A549 (cell line): ENCODE results near the gene MYO10. TPM values are rescaled to one million over a fixed set of nuclear protein-coding genes. Genes with fewer than 3 reads are reported as not detected.

Source experiments
- ATAC-seq, 2 experiments: fragments of 200-7000 bp in 1 of 2; fragments of >200 bp in 1 of 2; cut with Nextera tagmentation in 1 of 2; cut with Tn5 transposase in 1 of 2; 3 replicates each; pipeline versions ENCODE4 v1.8.0 to v1.9.1; 2018 to 2020; ENCODE audit warnings: mild to moderate bottlenecking in 1 of 2, moderate library complexity in 1 of 2
- CTCF ChIA-PET: fragments of 300-600 bp; sonication (Branson Sonifier 250); formaldehyde crosslinking; extraction: SDS; loops from one replicate; lab custom pipeline; 2021; ENCODE audit warnings: antibody characterized with exemption, inconsistent platforms; lab: Yijun Ruan, JAX
- POLR2A ChIA-PET: fragments of 350-600 bp; formaldehyde crosslinking; extraction: SDS; loops from one replicate; lab custom pipeline; 2021; ENCODE audit warnings: antibody characterized with exemption, inconsistent platforms; lab: Yijun Ruan, JAX
- DNase-seq, 2 experiments: peaks; one replicate each; pipeline versions ENCODE4 v3.0.0 to v3.0.0-alpha.2; 2011 to 2016; ENCODE audit warnings: low read depth in 1 of 2, low spot score in 1 of 2
- FAIRE-seq: peaks from 2 replicates; lab custom pipeline; 2011; peaks lifted over from hg19 to GRCh38; lab: Jason Lieb, UNC
- H3K27ac ChIP-seq, 2 experiments: fragments of >200 bp; sonication (Bioruptor Twin); formaldehyde crosslinking; 3 replicates each; pipeline ENCODE4 v1.5.1; 2016 to 2017
- H3K4me1 ChIP-seq: fragments of >200 bp; sonication (Bioruptor Twin); formaldehyde crosslinking; 3 replicates; pipeline ENCODE4 v1.6.1; 2016
- H3K4me2 ChIP-seq: fragments of >200 bp; sonication (Bioruptor Twin); formaldehyde crosslinking; 3 replicates; pipeline ENCODE4 v1.6.1; 2016
- H3K4me3 ChIP-seq: fragments of >200 bp; sonication (Bioruptor Twin); formaldehyde crosslinking; 3 replicates; pipeline ENCODE4 v1.5.1; 2016
- H3K9me3 ChIP-seq: fragments of >200 bp; sonication (Bioruptor Twin); formaldehyde crosslinking; 3 replicates; pipeline ENCODE4 v1.6.1; 2016
- ATOH8 ChIP-seq: fragments of 250-450 bp; sonication (Bioruptor Pico); IDR thresholded peaks from 2 replicates; pipeline ENCODE4 v1.5.0; 2020; ENCODE audit warnings: low read depth, mild to moderate bottlenecking, moderate library complexity
- BCL3 ChIP-seq: fragments of >200 bp; sonication (Bioruptor Twin); formaldehyde crosslinking; IDR thresholded peaks from 3 replicates; pipeline ENCODE4 v1.6.1; 2016
- BHLHE40 ChIP-seq: IDR thresholded peaks from 2 replicates; pipeline ENCODE4 v1.6.1; 2012; ENCODE audit warnings: low read depth, low read length, inconsistent platforms
- CBX2 ChIP-seq: fragments of 200-600 bp; sonication (generic); IDR thresholded peaks from 2 replicates; pipeline ENCODE4 v1.6.1; 2016; ENCODE audit warnings: low read depth, mild to moderate bottlenecking, borderline replicate concordance
- CHD2 ChIP-seq: fragments of 150-350 bp; IDR thresholded peaks from 2 replicates; pipeline ENCODE4 v1.6.1; 2014; ENCODE audit warnings: low read length; ENCODE audit not compliant: partially characterized antibody
- EHMT2 ChIP-seq: fragments of 200-600 bp; sonication (generic); IDR thresholded peaks from 2 replicates; pipeline ENCODE4 v1.6.1; 2016; ENCODE audit warnings: antibody characterized with exemption, low read depth, mild to moderate bottlenecking, moderate library complexity
- ELK1 ChIP-seq: fragments of 150-350 bp; IDR thresholded peaks from 2 replicates; pipeline ENCODE4 v1.6.1; 2014; ENCODE audit warnings: low read depth, mild to moderate bottlenecking, low read length
- FOSL2 ChIP-seq, 2 experiments: fragments of 450-650 bp in 1 of 2; fragments of >200 bp in 1 of 2; sonication (Bioruptor Twin) in 1 of 2; formaldehyde crosslinking; IDR thresholded peaks; 2 replicates each; pipeline versions ENCODE4 v1.5.0 to v1.6.1; 2016 to 2020; ENCODE audit warnings: mild to moderate bottlenecking in 1 of 2, moderate library complexity in 1 of 2
- GATA3 ChIP-seq: IDR thresholded peaks from 2 replicates; pipeline ENCODE4 v1.6.1; 2012; ENCODE audit warnings: borderline replicate concordance
- HDAC2 ChIP-seq: fragments of 200-600 bp; sonication (generic); IDR thresholded peaks from 2 replicates; pipeline ENCODE4 v1.6.1; 2016
- HES2 ChIP-seq: fragments of >200 bp; sonication (Bioruptor Twin); formaldehyde crosslinking; IDR thresholded peaks from 2 replicates; pipeline ENCODE4 v1.6.1; 2016
- HOXA7 ChIP-seq: fragments of 250-450 bp; sonication (Bioruptor Pico); IDR thresholded peaks from 2 replicates; pipeline ENCODE4 v1.5.0; 2020; ENCODE audit warnings: mild to moderate bottlenecking, moderate library complexity
- HOXB5 ChIP-seq: fragments of 250-450 bp; sonication (Bioruptor Pico); IDR thresholded peaks from 2 replicates; pipeline ENCODE4 v1.5.0; 2020; ENCODE audit warnings: mild to moderate bottlenecking, moderate library complexity
- JUN ChIP-seq, 2 experiments: fragments of >200 bp; sonication (Bioruptor Twin); formaldehyde crosslinking; IDR thresholded peaks; 2 replicates in 1 of 2; 3 replicates in 1 of 2; pipeline ENCODE4 v1.6.1; 2016 to 2017
- JUNB ChIP-seq: fragments of >200 bp; sonication (Bioruptor Twin); formaldehyde crosslinking; IDR thresholded peaks from 2 replicates; pipeline ENCODE4 v1.6.1; 2016
- MAFK ChIP-seq: fragments of 450-650 bp; IDR thresholded peaks from 2 replicates; pipeline ENCODE4 v1.6.1; 2014; ENCODE audit not compliant: partially characterized antibody
- MYC ChIP-seq: IDR thresholded peaks from 2 replicates; pipeline ENCODE4 v1.6.1; 2012; ENCODE audit warnings: mild to moderate bottlenecking, inconsistent platforms, low read length, improper control_type of control experiment, borderline replicate concordance
- NFE2L2 ChIP-seq: fragments of 150-350 bp; conservative IDR thresholded peaks from 2 replicates; pipeline ENCODE4 v1.6.1; 2014; ENCODE audit warnings: low read length
- POLR2A ChIP-seq: IDR thresholded peaks from 2 replicates; pipeline ENCODE4 v1.6.1; 2012; ENCODE audit warnings: mild to moderate bottlenecking, low read length
- RAD21 ChIP-seq, 2 experiments: fragments of >200 bp in 1 of 2; sonication (Bioruptor Twin) in 1 of 2; formaldehyde crosslinking in 1 of 2; IDR thresholded peaks in 1 of 2; conservative IDR thresholded peaks in 1 of 2; 2 replicates in 1 of 2; 3 replicates in 1 of 2; pipeline ENCODE4 v1.6.1; 2012 to 2018; ENCODE audit warnings: inconsistent platforms in 1 of 2
- RARB ChIP-seq: fragments of 250-450 bp; sonication (Bioruptor Pico); IDR thresholded peaks from 2 replicates; pipeline ENCODE4 v1.8.0; 2021; ENCODE audit warnings: mild to moderate bottlenecking, moderate library complexity
- RCOR1 ChIP-seq: fragments of 150-350 bp; IDR thresholded peaks from 2 replicates; pipeline ENCODE4 v1.6.1; 2014; ENCODE audit warnings: antibody characterized with exemption, low read length, low read depth
- REST ChIP-seq: fragments of 200-600 bp; sonication (generic); IDR thresholded peaks from 2 replicates; pipeline ENCODE4 v1.6.1; 2016; ENCODE audit warnings: antibody characterized with exemption, mild to moderate bottlenecking, moderate library complexity
- RFX5 ChIP-seq: fragments of 450-650 bp; IDR thresholded peaks from 2 replicates; pipeline ENCODE4 v1.7.1; 2014; ENCODE audit warnings: antibody characterized with exemption, mild to moderate bottlenecking, moderate library complexity
- SREBF2 ChIP-seq: fragments of 450-650 bp; IDR thresholded peaks from 2 replicates; pipeline ENCODE4 v1.6.1; 2014; ENCODE audit warnings: mild to moderate bottlenecking, moderate library complexity
- ZFP36 ChIP-seq: fragments of 450-650 bp; IDR thresholded peaks from 2 replicates; pipeline ENCODE4 v1.6.1; 2014; ENCODE audit warnings: borderline replicate concordance; ENCODE audit not compliant: partially characterized antibody
- ZNF302 ChIP-seq: fragments of 250-450 bp; sonication (Bioruptor Pico); IDR thresholded peaks from 2 replicates; pipeline ENCODE4 v1.9.0; 2021; ENCODE audit warnings: inconsistent platforms, mild to moderate bottlenecking, moderate library complexity
- ZSCAN20 ChIP-seq: fragments of 250-450 bp; sonication (Bioruptor Pico); IDR thresholded peaks from 2 replicates; pipeline ENCODE4 v1.8.0; 2022; ENCODE audit warnings: mild to moderate bottlenecking, moderate library complexity
- WGBS: methylation state at CpG from one replicate; pipeline ENCODE4 v1.1.6; 2017; ENCODE audit errors: missing lambda C conversion rate; 5-methylcytosine and 5-hydroxymethylcytosine counted together
- polyA plus RNA-seq, 4 experiments: library from polyadenylated mRNA; depleted of rRNA in 3 of 4; stranded (reverse); fragments of >200 nt; fragmentation: RNase III in 1 of 4; extraction: RNeasy Plus Mini Kit Qiagen cat#74134 plus additional on column Dnase treatment in 1 of 4; gene quantifications; 2 replicates in 3 of 4; 3 replicates in 1 of 4; pipeline ENCODE4 v1.2.3, GENCODE V29; 2011 to 2017
- TF ChIP-seq, protein P1 (sequence below): IDR thresholded peaks from 2 replicates; pipeline ENCODE4 v1.6.1; 2012
- TF ChIP-seq, protein P2 (sequence below): IDR thresholded peaks from 2 replicates; pipeline ENCODE4 v1.6.1; 2012; ENCODE audit warnings: low read depth, borderline replicate concordance

Gene MYO10
- polyA plus RNA-seq, 2 of the 4 experiments (the other 2 are of a cell fraction), result 68.0 to 68.5 TPM

- Histone ChIP-seq H3K4me3 (no peak overlapping the region), H3K4me1 (no peaks in the 10 kb centered on the region), H3K9me3 (no peaks in the 10 kb centered on the region), H3K27ac (no peak overlapping the region), H3K4me2 (no peak overlapping the region)
- ChIA-PET POLR2A (no interaction called here), CTCF (no interaction called here)
- no peak for FAIRE-seq
- no peak for TF ChIP-seq HOXA7
- no peak for TF ChIP-seq ZNF302 (CRISPR knock-in tag)
- no peak for TF ChIP-seq RAD21 (conservative IDR thresholded peaks at IDR 0.05 in 1 of 2, IDR thresholded peaks at IDR 0.05 in 1 of 2)
- TF ChIP-seq RARB (CRISPR knock-in tag), result no peak
- no peak for TF ChIP-seq CHD2
- TF ChIP-seq HDAC2, result no peak
- TF ChIP-seq HOXB5 (CRISPR knock-in tag), result no peak
- no peak for TF ChIP-seq JUNB
- TF ChIP-seq RFX5, result no peak
- no peak for TF ChIP-seq FOSL2 (IDR thresholded peaks at IDR 0.05)
- no peak for TF ChIP-seq FOSL2 (CRISPR knock-in tag; IDR thresholded peaks at IDR 0.05)
- TF ChIP-seq EHMT2, result no peak
- no peak for TF ChIP-seq JUN (IDR thresholded peaks at IDR 0.05)
- TF ChIP-seq, protein P1, sequence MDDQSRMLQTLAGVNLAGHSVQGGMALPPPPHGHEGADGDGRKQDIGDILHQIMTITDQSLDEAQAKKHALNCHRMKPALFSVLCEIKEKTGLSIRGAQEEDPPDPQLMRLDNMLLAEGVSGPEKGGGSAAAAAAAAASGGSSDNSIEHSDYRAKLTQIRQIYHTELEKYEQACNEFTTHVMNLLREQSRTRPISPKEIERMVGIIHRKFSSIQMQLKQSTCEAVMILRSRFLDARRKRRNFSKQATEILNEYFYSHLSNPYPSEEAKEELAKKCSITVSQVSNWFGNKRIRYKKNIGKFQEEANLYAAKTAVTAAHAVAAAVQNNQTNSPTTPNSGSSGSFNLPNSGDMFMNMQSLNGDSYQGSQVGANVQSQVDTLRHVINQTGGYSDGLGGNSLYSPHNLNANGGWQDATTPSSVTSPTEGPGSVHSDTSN, result no peak
- TF ChIP-seq BCL3, result no peak
- TF ChIP-seq ELK1, result no peak
- TF ChIP-seq GATA3, result no peak
- no peak for TF ChIP-seq BHLHE40
- TF ChIP-seq ZFP36, result no peak
- no peak for TF ChIP-seq SREBF2
- DNase-seq, result no peak
- no peak for ATAC-seq
- WGBS, result 29% methylated on average over 2 of the region's 2 CpGs
These were observed 293.2 kb downstream of the MYO10 start for GRCh38 chr5:16642867-16643266.

DNA sequence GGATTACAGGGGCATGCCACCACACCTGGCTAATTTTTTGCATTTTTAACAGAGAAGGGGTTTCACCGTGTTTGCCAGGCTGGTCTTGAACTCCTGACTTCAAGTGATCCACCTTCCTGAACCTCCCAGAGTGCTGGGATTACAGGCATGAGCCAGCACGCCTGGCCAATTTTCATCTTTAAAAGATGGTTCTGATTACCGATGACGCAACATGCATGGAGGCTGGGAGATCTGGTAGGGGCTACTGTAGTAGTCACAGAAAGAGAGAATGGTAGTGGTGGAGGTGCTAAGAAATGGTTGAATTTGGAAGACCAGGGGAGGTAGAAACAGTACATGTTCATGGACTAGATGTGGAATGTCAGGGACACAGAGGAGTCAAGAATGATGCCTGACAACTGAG lies 296.9 kb downstream of the MYO10 start:
- no peaks in the 10 kb centered on the region for H3K9me3 ChIP-seq
- ATAC-seq, result no peak
- ChIA-PET CTCF (no interaction called here), POLR2A (no interaction called here)
- no peak for FAIRE-seq
- H3K4me2 ChIP-seq, result no peak overlapping the region
- H3K4me3 ChIP-seq, result no peak overlapping the region
- DNase-seq, result no peak
- H3K27ac ChIP-seq, result no peak overlapping the region
- H3K4me1 ChIP-seq, result no peaks in the 10 kb centered on the region
- WGBS, result 44% methylated on average over 4 of the region's 4 CpGs
- TF ChIP-seq MYC, result no peak
- no peak for TF ChIP-seq ZNF302 (CRISPR knock-in tag)
- TF ChIP-seq HES2, result no peak
- TF ChIP-seq, protein P2, sequence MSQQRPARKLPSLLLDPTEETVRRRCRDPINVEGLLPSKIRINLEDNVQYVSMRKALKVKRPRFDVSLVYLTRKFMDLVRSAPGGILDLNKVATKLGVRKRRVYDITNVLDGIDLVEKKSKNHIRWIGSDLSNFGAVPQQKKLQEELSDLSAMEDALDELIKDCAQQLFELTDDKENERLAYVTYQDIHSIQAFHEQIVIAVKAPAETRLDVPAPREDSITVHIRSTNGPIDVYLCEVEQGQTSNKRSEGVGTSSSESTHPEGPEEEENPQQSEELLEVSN, result no peak
- no peak for TF ChIP-seq ATOH8
- no peak for TF ChIP-seq HDAC2
- TF ChIP-seq NFE2L2, result no peak
- TF ChIP-seq SREBF2, result no peak
- no peak for TF ChIP-seq RARB (CRISPR knock-in tag)
- no peak for TF ChIP-seq POLR2A
- TF ChIP-seq RAD21 (conservative IDR thresholded peaks at IDR 0.05 in 1 of 2, IDR thresholded peaks at IDR 0.05 in 1 of 2), result no peak
- no peak for TF ChIP-seq MAFK
- no peak for TF ChIP-seq REST
- TF ChIP-seq EHMT2, result no peak
- no peak for TF ChIP-seq JUN (IDR thresholded peaks at IDR 0.05)
- TF ChIP-seq ZSCAN20 (CRISPR knock-in tag), result no peak
- no peak for TF ChIP-seq RCOR1
- TF ChIP-seq CBX2, result no peak
